Gastroesophageal sphincter (tissue), 4 donors: ENCODE results near the gene NEK10. TPM values are rescaled to one million over a fixed set of nuclear protein-coding genes. Genes with fewer than 3 reads are reported as not detected.

Source experiments
- ATAC-seq: fragments of 150-250 bp; one replicate; pipeline ENCODE4 v1.9.1; 2016; ENCODE audit warnings: mild to moderate bottlenecking, moderate library complexity
- H3K27ac ChIP-seq, 4 donors: fragments of 200-600 bp; sonication (generic) in 3 of 4; 1 replicate in 3 of 4; 2 replicates in 1 of 4; pipeline ENCODE4 v1.5.1; 2016 to 2019
- H3K27me3 ChIP-seq: fragments of 200-600 bp; sonication (generic); one replicate; pipeline ENCODE4 v1.5.1; 2019
- H3K36me3 ChIP-seq, 2 donors: fragments of 200-600 bp; sonication (generic); one replicate each; pipeline ENCODE4 v1.5.1; 2019; ENCODE audit warnings: control low read depth in 1 of 2
- H3K4me1 ChIP-seq, 3 donors: fragments of 200-600 bp; sonication (generic); 1 replicate in 2 of 3; 2 replicates in 1 of 3; pipeline ENCODE4 v1.5.1; 2016 to 2019; ENCODE audit warnings: control low read depth in 2 of 3
- H3K4me3 ChIP-seq, 2 donors: fragments of 200-600 bp; sonication (generic); one replicate each; pipeline ENCODE4 v1.5.1; 2019; ENCODE audit warnings: mild to moderate bottlenecking in 1 of 2, moderate library complexity in 1 of 2
- H3K9me3 ChIP-seq, 3 donors: fragments of 200-600 bp; sonication (generic); one replicate each; pipeline ENCODE4 v1.5.1; 2017 to 2019; ENCODE audit warnings: control low read depth in 2 of 3
- EP300 ChIP-seq: sonication (generic); formaldehyde crosslinking; IDR thresholded peaks from one replicate; pipeline ENCODE4 v1.6.1; 2017; ENCODE audit warnings: antibody characterized with exemption, mild to moderate bottlenecking
- POLR2A ChIP-seq, 2 donors: fragments of 450-650 bp; IDR thresholded peaks; one replicate each; pipeline ENCODE4 v1.6.1; 2017; ENCODE audit warnings: antibody characterized with exemption in 2 of 2, mild to moderate bottlenecking in 2 of 2, moderate library complexity in 1 of 2
- POLR2AphosphoS5 ChIP-seq: sonication (generic); formaldehyde crosslinking; IDR thresholded peaks from one replicate; pipeline ENCODE4 v1.6.1; 2017; ENCODE audit warnings: antibody characterized with exemption
- WGBS, 2 donors: methylation state at CpG; one replicate each; pipeline ENCODE4 v1.1.5; 2018; ENCODE audit warnings: low coverage in 1 of 2; 5-methylcytosine and 5-hydroxymethylcytosine counted together
- small RNA-seq, 4 donors: library from RNA; depleted of rRNA; stranded (forward); fragments of <200 nt; gene quantifications; one replicate each; pipeline ENCODE3, GENCODE V24; 2016
- total RNA-seq, 4 donors: library from RNA; depleted of rRNA; stranded (reverse); fragments of >200 nt; gene quantifications; one replicate each; pipeline ENCODE4 v1.1.0, GENCODE V29; 2016
- TF ChIP-seq, protein P1 (sequence below), 4 experiments: fragments of 200-600 bp in 2 of 4; fragments of 450-650 bp in 2 of 4; sonication (generic) in 1 of 4; IDR thresholded peaks; one replicate each; pipeline ENCODE4 v1.5.1; 2017 to 2019; ENCODE audit warnings: antibody characterized with exemption in 4 of 4, mild to moderate bottlenecking in 2 of 4, moderate library complexity in 2 of 4

Gene NEK10
- total RNA-seq, 4 donors from 2014 or later: 0.62 to 2.7 (median 1.5) TPM

GRCh38 chr3:27073912-27074311 is 295.3 kb downstream of the NEK10 start:
- 56 to 66% methylated on average over 3 of the region's 3 CpGs for WGBS, 2 donors

GRCh38 chr3:27072810-27073651 is 296.2 kb downstream of the NEK10 start:
- Histone ChIP-seq H3K36me3 (no peaks in the 10 kb centered on the region), H3K4me3 (no peak overlapping the region), H3K27ac (no peak overlapping the region), H3K4me1 (no peaks in the 10 kb centered on the region), H3K9me3 (no peaks in the 10 kb centered on the region), H3K27me3 (no peaks in the 10 kb centered on the region)
- no peak for ATAC-seq
- 65 to 71% methylated on average over 6 to 7 of the region's 8 CpGs for WGBS, 2 donors
- TF ChIP-seq POLR2AphosphoS5 (no peak), EP300 (no peak), POLR2A (IDR thresholded peaks at IDR 0.05) (no peak)
- TF ChIP-seq, protein P1, sequence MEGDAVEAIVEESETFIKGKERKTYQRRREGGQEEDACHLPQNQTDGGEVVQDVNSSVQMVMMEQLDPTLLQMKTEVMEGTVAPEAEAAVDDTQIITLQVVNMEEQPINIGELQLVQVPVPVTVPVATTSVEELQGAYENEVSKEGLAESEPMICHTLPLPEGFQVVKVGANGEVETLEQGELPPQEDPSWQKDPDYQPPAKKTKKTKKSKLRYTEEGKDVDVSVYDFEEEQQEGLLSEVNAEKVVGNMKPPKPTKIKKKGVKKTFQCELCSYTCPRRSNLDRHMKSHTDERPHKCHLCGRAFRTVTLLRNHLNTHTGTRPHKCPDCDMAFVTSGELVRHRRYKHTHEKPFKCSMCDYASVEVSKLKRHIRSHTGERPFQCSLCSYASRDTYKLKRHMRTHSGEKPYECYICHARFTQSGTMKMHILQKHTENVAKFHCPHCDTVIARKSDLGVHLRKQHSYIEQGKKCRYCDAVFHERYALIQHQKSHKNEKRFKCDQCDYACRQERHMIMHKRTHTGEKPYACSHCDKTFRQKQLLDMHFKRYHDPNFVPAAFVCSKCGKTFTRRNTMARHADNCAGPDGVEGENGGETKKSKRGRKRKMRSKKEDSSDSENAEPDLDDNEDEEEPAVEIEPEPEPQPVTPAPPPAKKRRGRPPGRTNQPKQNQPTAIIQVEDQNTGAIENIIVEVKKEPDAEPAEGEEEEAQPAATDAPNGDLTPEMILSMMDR (IDR thresholded peaks at IDR 0.05): no peak

More at GRCh38 chr3:27073912-27074311, 295.3 kb downstream of the NEK10 start:
- Histone ChIP-seq H3K36me3 (no peaks in the 10 kb centered on the region), H3K27me3 (no peaks in the 10 kb centered on the region), H3K4me3 (no peak overlapping the region), H3K27ac (no peak overlapping the region), H3K4me1 (no peaks in the 10 kb centered on the region), H3K9me3 (no peaks in the 10 kb centered on the region)
- TF ChIP-seq EP300: no peak
- no peak for TF ChIP-seq POLR2A (IDR thresholded peaks at IDR 0.05)
- TF ChIP-seq POLR2AphosphoS5: no peak
- TF ChIP-seq, protein P1 (IDR thresholded peaks at IDR 0.05): no peak
- no peak for ATAC-seq

GRCh38 chr3:27060336-27060735 is 308.8 kb downstream of the NEK10 start:
- no peaks in the 10 kb centered on the region for H3K36me3 ChIP-seq
- H3K9me3 ChIP-seq: peaks cover 0 to 6% (median 0%) of the 10 kb centered on the region in 3 donors
- H3K27me3 ChIP-seq: no peaks in the 10 kb centered on the region
- WGBS, 2 donors: 63 to 73% methylated on average over 2 of the region's 2 CpGs
- TF ChIP-seq, protein P1 (IDR thresholded peaks at IDR 0.05): no peak
- H3K27ac ChIP-seq: no peak overlapping the region
- no peak for ATAC-seq
- no peak overlapping the region for H3K4me3 ChIP-seq
- no peaks in the 10 kb centered on the region for H3K4me1 ChIP-seq

Small RNA genes within 50 kb of the gene (small RNA-seq; reads per million reads assigned to genes)
- 0 reads per million in 4 donors for gene MINOS1P3
- 0 reads per million in 4 donors for gene RNU6-342P

Other genes starting within 250 kb of the NEK10 start
- gene SLC4A7, start 115.0 kb upstream of the NEK10 start, total RNA-seq: 10 to 100 TPM; 23.1 to 62.9 (median 43.6) TPM